SK-N-SH (cell line): Measurements from ENCODE around the gene PCDHB11.
"Not testable (repeated sequence)": the region's sequence is repeated elsewhere in the genome, so short reads cannot be mapped to it uniquely, and the experiment has no call there.

Source experiments
- ELF1 ChIP-seq: IDR thresholded peaks from 2 replicates; pipeline ENCODE4 v1.4.0; 2012
- EZH2phosphoT487 ChIP-seq: fragments of 200-600 bp; sonication (generic); IDR thresholded peaks from 2 replicates; pipeline ENCODE4 v1.6.1; 2017; ENCODE audit warnings: low read depth, mixed run types, mild to moderate bottlenecking, antibody characterized with exemption, moderate library complexity, borderline replicate concordance
- GABPA ChIP-seq: IDR thresholded peaks from 2 replicates; pipeline ENCODE4 v1.4.0; 2012; ENCODE audit warnings: low read depth, mild to moderate bottlenecking
- GATA2 ChIP-seq: sonication (generic); formaldehyde crosslinking; IDR thresholded peaks from 2 replicates; pipeline ENCODE4 v1.5.0; 2020; ENCODE audit warnings: mild to moderate bottlenecking, missing genetic modification reagents
- JUND ChIP-seq: IDR thresholded peaks from 2 replicates; pipeline ENCODE4 v1.4.0; 2012
- POLR2AphosphoS5 ChIP-seq: IDR thresholded peaks from 2 replicates; pipeline ENCODE4 v1.6.1; 2012; ENCODE audit warnings: low read depth, low read length
- RAD21 ChIP-seq: IDR thresholded peaks from 2 replicates; pipeline ENCODE4 v1.6.1; 2012; ENCODE audit warnings: mild to moderate bottlenecking, low read length
- RCOR1 ChIP-seq: fragments of 150-350 bp; IDR thresholded peaks from 2 replicates; pipeline ENCODE4 v1.6.1; 2017; ENCODE audit warnings: antibody characterized with exemption, low read length
- SMC3 ChIP-seq: IDR thresholded peaks from 2 replicates; pipeline ENCODE4 v1.6.1; 2012; ENCODE audit warnings: low read depth, low read length, improper control_type of control experiment
- TAF1 ChIP-seq: IDR thresholded peaks from 2 replicates; pipeline ENCODE4 v1.6.1; 2012; ENCODE audit warnings: low read depth, mild to moderate bottlenecking, low read length, moderate library complexity, borderline replicate concordance
- TF ChIP-seq, protein P1 (sequence below): fragments of 200-600 bp; sonication (generic); IDR thresholded peaks from 2 replicates; pipeline ENCODE4 v1.6.1; 2017; ENCODE audit warnings: antibody characterized with exemption, mild to moderate bottlenecking, moderate library complexity
- TF ChIP-seq, protein P2 (sequence below): IDR thresholded peaks from 2 replicates; pipeline ENCODE4 v1.4.0; 2012; ENCODE audit warnings: low read depth, borderline replicate concordance
- TF ChIP-seq, protein P3 (sequence below): fragments of 150-350 bp; IDR thresholded peaks from 2 replicates; pipeline ENCODE4 v1.6.1; 2017; ENCODE audit warnings: antibody characterized with exemption, low read length, low read depth, borderline replicate concordance

DNA sequence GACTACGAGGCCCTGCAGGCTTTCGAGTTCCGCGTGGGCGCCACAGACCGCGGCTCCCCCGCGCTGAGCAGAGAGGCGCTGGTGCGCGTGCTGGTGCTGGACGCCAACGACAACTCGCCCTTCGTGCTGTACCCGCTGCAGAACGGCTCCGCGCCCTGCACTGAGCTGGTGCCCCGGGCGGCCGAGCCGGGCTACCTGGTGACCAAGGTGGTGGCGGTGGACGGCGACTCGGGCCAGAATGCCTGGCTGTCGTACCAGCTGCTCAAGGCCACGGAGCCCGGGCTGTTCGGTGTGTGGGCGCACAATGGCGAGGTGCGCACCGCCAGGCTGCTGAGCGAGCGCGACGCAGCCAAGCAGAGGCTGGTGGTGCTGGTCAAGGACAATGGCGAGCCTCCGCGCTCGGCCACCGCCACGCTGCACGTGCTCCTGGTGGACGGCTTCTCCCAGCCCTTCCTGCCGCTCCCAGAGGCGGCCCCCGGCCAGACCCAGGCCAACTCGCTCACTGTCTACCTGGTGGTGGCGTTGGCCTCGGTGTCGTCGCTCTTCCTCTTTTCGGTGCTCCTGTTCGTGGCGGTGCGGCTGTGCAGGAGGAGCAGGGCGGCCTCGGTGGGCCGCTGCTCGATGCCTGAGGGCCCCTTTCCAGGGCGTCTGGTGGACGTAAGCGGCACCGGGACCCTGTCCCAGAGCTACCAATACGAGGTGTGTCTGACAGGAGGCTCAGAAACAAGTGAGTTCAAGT, 15.1 kb upstream of the PCDHB11 start:
- TF ChIP-seq TAF1, SMC3, ELF1, GABPA, EZH2phosphoT487, POLR2AphosphoS5, JUND, RAD21, GATA2, RCOR1: not testable (repeated sequence)
- TF ChIP-seq, protein P1, sequence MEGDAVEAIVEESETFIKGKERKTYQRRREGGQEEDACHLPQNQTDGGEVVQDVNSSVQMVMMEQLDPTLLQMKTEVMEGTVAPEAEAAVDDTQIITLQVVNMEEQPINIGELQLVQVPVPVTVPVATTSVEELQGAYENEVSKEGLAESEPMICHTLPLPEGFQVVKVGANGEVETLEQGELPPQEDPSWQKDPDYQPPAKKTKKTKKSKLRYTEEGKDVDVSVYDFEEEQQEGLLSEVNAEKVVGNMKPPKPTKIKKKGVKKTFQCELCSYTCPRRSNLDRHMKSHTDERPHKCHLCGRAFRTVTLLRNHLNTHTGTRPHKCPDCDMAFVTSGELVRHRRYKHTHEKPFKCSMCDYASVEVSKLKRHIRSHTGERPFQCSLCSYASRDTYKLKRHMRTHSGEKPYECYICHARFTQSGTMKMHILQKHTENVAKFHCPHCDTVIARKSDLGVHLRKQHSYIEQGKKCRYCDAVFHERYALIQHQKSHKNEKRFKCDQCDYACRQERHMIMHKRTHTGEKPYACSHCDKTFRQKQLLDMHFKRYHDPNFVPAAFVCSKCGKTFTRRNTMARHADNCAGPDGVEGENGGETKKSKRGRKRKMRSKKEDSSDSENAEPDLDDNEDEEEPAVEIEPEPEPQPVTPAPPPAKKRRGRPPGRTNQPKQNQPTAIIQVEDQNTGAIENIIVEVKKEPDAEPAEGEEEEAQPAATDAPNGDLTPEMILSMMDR: not testable (repeated sequence)
- TF ChIP-seq, protein P2, sequence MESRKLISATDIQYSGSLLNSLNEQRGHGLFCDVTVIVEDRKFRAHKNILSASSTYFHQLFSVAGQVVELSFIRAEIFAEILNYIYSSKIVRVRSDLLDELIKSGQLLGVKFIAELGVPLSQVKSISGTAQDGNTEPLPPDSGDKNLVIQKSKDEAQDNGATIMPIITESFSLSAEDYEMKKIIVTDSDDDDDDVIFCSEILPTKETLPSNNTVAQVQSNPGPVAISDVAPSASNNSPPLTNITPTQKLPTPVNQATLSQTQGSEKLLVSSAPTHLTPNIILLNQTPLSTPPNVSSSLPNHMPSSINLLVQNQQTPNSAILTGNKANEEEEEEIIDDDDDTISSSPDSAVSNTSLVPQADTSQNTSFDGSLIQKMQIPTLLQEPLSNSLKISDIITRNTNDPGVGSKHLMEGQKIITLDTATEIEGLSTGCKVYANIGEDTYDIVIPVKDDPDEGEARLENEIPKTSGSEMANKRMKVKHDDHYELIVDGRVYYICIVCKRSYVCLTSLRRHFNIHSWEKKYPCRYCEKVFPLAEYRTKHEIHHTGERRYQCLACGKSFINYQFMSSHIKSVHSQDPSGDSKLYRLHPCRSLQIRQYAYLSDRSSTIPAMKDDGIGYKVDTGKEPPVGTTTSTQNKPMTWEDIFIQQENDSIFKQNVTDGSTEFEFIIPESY: not testable (repeated sequence)
- TF ChIP-seq, protein P3, sequence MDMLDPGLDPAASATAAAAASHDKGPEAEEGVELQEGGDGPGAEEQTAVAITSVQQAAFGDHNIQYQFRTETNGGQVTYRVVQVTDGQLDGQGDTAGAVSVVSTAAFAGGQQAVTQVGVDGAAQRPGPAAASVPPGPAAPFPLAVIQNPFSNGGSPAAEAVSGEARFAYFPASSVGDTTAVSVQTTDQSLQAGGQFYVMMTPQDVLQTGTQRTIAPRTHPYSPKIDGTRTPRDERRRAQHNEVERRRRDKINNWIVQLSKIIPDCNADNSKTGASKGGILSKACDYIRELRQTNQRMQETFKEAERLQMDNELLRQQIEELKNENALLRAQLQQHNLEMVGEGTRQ: not testable (repeated sequence)
